DOHH2 (cell line): ENCODE data around the gene RFC3.
"Not testable (repeated sequence)": the region's sequence is repeated elsewhere in the genome, so short reads cannot be mapped to it uniquely, and the experiment has no call there.

ENCODE experiments used
- H3F3A ChIP-seq: fragments of 200-600 bp; sonication (generic), shearing (Covaris generic); 2 replicates; pipeline ENCODE4 v1.6.0; 2016; ENCODE audit warnings: antibody characterized with exemption, mild to moderate bottlenecking; ENCODE audit not compliant: control insufficient read depth, insufficient read depth
- H3K27ac ChIP-seq: fragments of 200-600 bp; sonication (generic); 2 replicates; pipeline ENCODE4 v1.5.1; 2014; ENCODE audit warnings: low read depth, mild to moderate bottlenecking, low read length, moderate library complexity
- H3K27me3 ChIP-seq: fragments of 200-600 bp; sonication (generic); 2 replicates; pipeline ENCODE4 v1.6.1; 2014; ENCODE audit warnings: mild to moderate bottlenecking, low read length, mixed read lengths; ENCODE audit not compliant: control insufficient read depth
- H3K36me3 ChIP-seq: fragments of 200-600 bp; sonication (generic); 2 replicates; pipeline ENCODE4 v1.6.1; 2014; ENCODE audit warnings: mild to moderate bottlenecking, low read length, moderate library complexity, mixed read lengths; ENCODE audit not compliant: control insufficient read depth
- H3K4me1 ChIP-seq: fragments of 200-600 bp; sonication (generic); 2 replicates; pipeline ENCODE4 v1.6.1; 2014; ENCODE audit warnings: mild to moderate bottlenecking, low read length, mixed read lengths; ENCODE audit not compliant: control insufficient read depth
- H3K4me2 ChIP-seq: fragments of 200-600 bp; sonication (generic); 2 replicates; pipeline ENCODE4 v1.6.0; 2014; ENCODE audit warnings: mild to moderate bottlenecking, low read length, moderate library complexity
- H3K4me3 ChIP-seq: fragments of 200-600 bp; sonication (generic); 2 replicates; pipeline ENCODE4 v1.5.1; 2014; ENCODE audit warnings: mild to moderate bottlenecking, low read length, mixed read lengths
- H3K79me2 ChIP-seq: fragments of 200-600 bp; sonication (generic); 2 replicates; pipeline ENCODE4 v1.6.1; 2014; ENCODE audit warnings: mild to moderate bottlenecking, low read length, mixed read lengths; ENCODE audit not compliant: control insufficient read depth
- H3K9me2 ChIP-seq: fragments of 200-600 bp; sonication (generic); replicated peaks from 2 replicates; pipeline ENCODE4 v1.6.1; 2014; ENCODE audit warnings: mild to moderate bottlenecking, low read length, mixed read lengths; ENCODE audit not compliant: control insufficient read depth
- H3K9me3 ChIP-seq: fragments of 200-600 bp; sonication (generic); 2 replicates; pipeline ENCODE4 v1.6.1; 2014; ENCODE audit warnings: antibody characterized with exemption, low read length, mixed read lengths; ENCODE audit not compliant: control insufficient read depth, insufficient read depth
- H4K20me1 ChIP-seq: fragments of 200-600 bp; sonication (generic); 2 replicates; pipeline ENCODE4 v1.6.0; 2014; ENCODE audit warnings: low read depth, mild to moderate bottlenecking, antibody characterized with exemption, low read length, moderate library complexity; ENCODE audit not compliant: control insufficient read depth, insufficient read depth
- CTCF ChIP-seq: fragments of 200-600 bp; sonication (generic); IDR thresholded peaks from one replicate; pipeline ENCODE4 v1.5.1; 2014; ENCODE audit warnings: antibody characterized with exemption, mild to moderate bottlenecking, low read depth, low read length; ENCODE audit not compliant: poor library complexity, severe bottlenecking
- EZH2phosphoT487 ChIP-seq: fragments of 200-600 bp; sonication (generic); IDR thresholded peaks from 2 replicates; pipeline ENCODE4 v1.6.1; 2017; ENCODE audit warnings: borderline replicate concordance, mild to moderate bottlenecking, antibody characterized with exemption, low read length, moderate library complexity, mixed read lengths

The RFC3 gene

GRCh38 chr13:33799950-33800592 lies 17.9 kb upstream of the RFC3 start:
- H4K20me1 ChIP-seq: no peaks in the 10 kb centered on the region
- H3K27me3 ChIP-seq: no peaks in the 10 kb centered on the region
- TF ChIP-seq CTCF: peak; percentile 50
- TF ChIP-seq EZH2phosphoT487: no peak
- H3K27ac ChIP-seq: no peak overlapping the region
- H3K4me2 ChIP-seq: no peak overlapping the region
- H3K36me3 ChIP-seq: no peaks in the 10 kb centered on the region
- no peaks in the 10 kb centered on the region for H3F3A ChIP-seq
- H3K9me3 ChIP-seq: no peaks in the 10 kb centered on the region
- no peaks in the 10 kb centered on the region for H3K79me2 ChIP-seq
- peaks cover 19% of the 10 kb centered on the region for H3K4me1 ChIP-seq
- H3K9me2 ChIP-seq: no peaks in the 10 kb centered on the region
- no peak overlapping the region for H3K4me3 ChIP-seq

GRCh38 chr13:33800646-33801186 lies 17.2 kb upstream of the RFC3 start:
- TF ChIP-seq EZH2phosphoT487: no peak
- no peak for TF ChIP-seq CTCF
- Histone ChIP-seq H3K4me2 (no peak overlapping the region), H4K20me1 (no peaks in the 10 kb centered on the region), H3K4me3 (no peak overlapping the region), H3K79me2 (no peaks in the 10 kb centered on the region), H3K9me3 (no peaks in the 10 kb centered on the region), H3F3A (no peaks in the 10 kb centered on the region), H3K4me1 (peaks cover 19% of the 10 kb centered on the region), H3K27me3 (no peaks in the 10 kb centered on the region), H3K27ac (no peak overlapping the region), H3K36me3 (no peaks in the 10 kb centered on the region), H3K9me2 (no peaks in the 10 kb centered on the region)

- Histone ChIP-seq H3K79me2 (no peaks in the 10 kb centered on the region), H3K9me3 (no peaks in the 10 kb centered on the region), H3F3A (no peaks in the 10 kb centered on the region), H4K20me1 (no peaks in the 10 kb centered on the region), H3K36me3 (no peaks in the 10 kb centered on the region), H3K27me3 (0 out of 2 replicates have a peak, but pooled peaks cover 2% of the 10 kb centered on the region), H3K9me2 (no peaks in the 10 kb centered on the region), H3K27ac (no peak overlapping the region), H3K4me2 (peak overlapping the region; percentile 63), H3K4me1 (peaks cover 25% of the 10 kb centered on the region), H3K4me3 (peak overlapping the region; percentile 53)
- TF ChIP-seq CTCF: no peak
Observed at GRCh38 chr13:33806470-33807248, 11.3 kb upstream of the RFC3 start.

- not testable (repeated sequence) for H4K20me1 ChIP-seq, H3K4me2 ChIP-seq, H3K4me3 ChIP-seq, H3K4me1 ChIP-seq, H3K79me2 ChIP-seq, H3K36me3 ChIP-seq, H3K9me2 ChIP-seq, H3K27me3 ChIP-seq, H3F3A ChIP-seq, H3K9me3 ChIP-seq, H3K27ac ChIP-seq
Observed at GRCh38 chr13:33812829-33813228, 5.1 kb upstream of the RFC3 start.
